OCI-LY3 (cell line): ENCODE measurements around the gene NUDT4.
"Not testable (repeated sequence)": the region's sequence is repeated elsewhere in the genome, so short reads cannot be mapped to it uniquely, and the experiment has no call there.

Experiments
- H2AFZ ChIP-seq: fragments of 200-600, 300-600 bp; shearing (Covaris generic); 2 replicates; pipeline ENCODE4 v1.6.0; 2014; ENCODE audit warnings: antibody characterized with exemption, low read depth, low read length
- H3K27ac ChIP-seq: fragments of 200-600, 300-600 bp; sonication (generic); 2 replicates; pipeline ENCODE4 v1.5.1; 2014; ENCODE audit warnings: mild to moderate bottlenecking, low read length, moderate library complexity, mixed read lengths
- H3K27me3 ChIP-seq: fragments of 200-600, 300-600 bp; sonication (generic); 2 replicates; pipeline ENCODE4 v1.6.1; 2014; ENCODE audit warnings: low read depth, low read length, mixed read lengths
- H3K36me3 ChIP-seq: fragments of 200-600, 300-600 bp; sonication (generic); replicated peaks from 2 replicates; pipeline ENCODE3; 2014; ENCODE audit warnings: low read depth, low read length, mixed read lengths
- H3K4me1 ChIP-seq: fragments of 300-600, 200-600 bp; sonication (generic); 2 replicates; pipeline ENCODE4 v1.6.1; 2014; ENCODE audit warnings: low read length, mixed read lengths
- H3K4me2 ChIP-seq: fragments of 200-600, 300-600 bp; sonication (generic); 2 replicates; pipeline ENCODE4 v1.6.1; 2014; ENCODE audit warnings: low read length, mixed read lengths
- H3K4me3 ChIP-seq: fragments of 300-600, 200-600 bp; sonication (generic); 2 replicates; pipeline ENCODE4 v1.5.1; 2014; ENCODE audit warnings: antibody characterized with exemption, mild to moderate bottlenecking, low read length, moderate library complexity
- H3K79me2 ChIP-seq: fragments of 300-600, 200-600 bp; shearing (Covaris generic); 2 replicates; pipeline ENCODE4 v1.6.1; 2014; ENCODE audit warnings: mild to moderate bottlenecking, low read length, mixed read lengths
- H3K9ac ChIP-seq: fragments of 300-600, 200-600 bp; shearing (Covaris generic); 2 replicates; pipeline ENCODE4 v1.6.0; 2014; ENCODE audit warnings: mild to moderate bottlenecking, low read length, moderate library complexity
- H3K9me3 ChIP-seq: fragments of 200-600, 300-600 bp; shearing (Covaris generic); 2 replicates; pipeline ENCODE4 v1.6.1; 2014; ENCODE audit warnings: low read length, mixed read lengths; ENCODE audit not compliant: insufficient read depth
- H4K20me1 ChIP-seq: fragments of 200-600, 300-600 bp; sonication (generic); 2 replicates; pipeline ENCODE4 v1.6.1; 2016; ENCODE audit warnings: low read length, mixed read lengths; ENCODE audit not compliant: insufficient read depth
- CTCF ChIP-seq: fragments of 200-600, 300-600 bp; sonication (generic); IDR thresholded peaks from 2 replicates; pipeline ENCODE4 v1.5.1; 2014; ENCODE audit warnings: antibody characterized with exemption, low read length, low read depth
- EZH2phosphoT487 ChIP-seq: fragments of 200-600 bp; shearing (Covaris generic); IDR thresholded peaks from 2 replicates; pipeline ENCODE4 v1.6.1; 2018; ENCODE audit warnings: antibody characterized with exemption, mixed run types, low read depth

The NUDT4 gene

DNA sequence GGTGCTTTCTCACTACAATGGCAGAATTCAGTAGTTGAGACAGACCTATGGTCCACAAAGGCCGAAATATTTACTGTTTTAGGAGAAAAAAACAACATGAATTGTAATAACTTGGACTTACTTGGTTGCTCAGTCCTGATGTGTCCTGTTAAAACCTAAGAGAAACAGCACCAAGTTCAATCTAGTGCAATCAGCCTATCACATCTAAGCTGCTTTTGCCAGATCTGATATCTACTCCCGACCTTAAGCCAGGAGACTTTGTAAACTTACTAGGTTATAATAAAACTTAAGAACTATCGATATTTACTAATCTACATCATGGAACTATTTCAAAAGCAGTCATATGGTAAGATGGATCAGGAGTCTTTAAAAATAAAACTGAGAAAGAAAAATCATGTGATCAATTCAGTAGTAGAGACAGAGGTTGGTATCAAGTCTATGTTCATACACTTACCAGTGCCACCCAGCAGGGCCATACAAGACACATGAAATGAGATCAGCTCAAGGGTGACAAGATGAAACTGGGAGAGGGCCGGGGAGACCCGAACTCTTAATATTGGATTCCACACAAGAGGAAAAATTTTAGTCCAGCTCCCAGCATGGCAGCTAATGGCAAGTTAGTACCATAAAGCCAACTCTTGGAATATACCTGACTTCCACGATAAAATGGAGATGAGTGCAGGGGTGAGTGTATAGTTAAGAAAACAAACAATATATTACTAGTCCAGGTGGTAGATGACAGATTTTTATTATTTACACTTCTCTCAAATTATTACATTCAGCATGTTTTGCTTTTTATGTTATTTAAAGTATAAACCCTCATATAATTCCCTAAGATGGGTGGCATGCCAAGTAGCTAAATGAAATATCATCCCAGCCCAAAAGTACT, 27.5 kb downstream of the NUDT4 start:
- Histone ChIP-seq H3K9ac (no peak overlapping the region), H3K27me3 (no peaks in the 10 kb centered on the region), H4K20me1 (0 out of 2 replicates have a peak, but pooled peaks cover 4% of the 10 kb centered on the region), H3K79me2 (no peaks in the 10 kb centered on the region), H3K27ac (no peak overlapping the region), H2AFZ (no peak overlapping the region), H3K4me1 (no peaks in the 10 kb centered on the region), H3K4me2 (no peak overlapping the region), H3K36me3 (peaks cover 19% of the 10 kb centered on the region), H3K4me3 (no peak overlapping the region), H3K9me3 (no peaks in the 10 kb centered on the region)
- TF ChIP-seq EZH2phosphoT487: no peak
- TF ChIP-seq CTCF: no peak

- peaks cover 25% of the 10 kb centered on the region for H3K36me3 ChIP-seq
Measured at GRCh38 chr12:93407054-93407962, 29.6 kb downstream of the NUDT4 start.

GRCh38 chr12:93407963-93408283, 30.2 kb downstream of the NUDT4 start:
- Histone ChIP-seq H3K4me2 (no peak overlapping the region), H2AFZ (no peak overlapping the region), H3K27me3 (no peaks in the 10 kb centered on the region), H3K27ac (no peak overlapping the region), H3K4me3 (no peak overlapping the region), H3K36me3 (peaks cover 25% of the 10 kb centered on the region), H3K4me1 (no peaks in the 10 kb centered on the region), H3K9me3 (no peaks in the 10 kb centered on the region), H3K9ac (no peak overlapping the region), H4K20me1 (0 out of 2 replicates have a peak, but pooled peaks cover 20% of the 10 kb centered on the region), H3K79me2 (peaks cover 22% of the 10 kb centered on the region)
- TF ChIP-seq CTCF (no peak), EZH2phosphoT487 (no peak)

More at GRCh38 chr12:93407054-93407962, 29.6 kb downstream of the NUDT4 start:
- no peak overlapping the region for H3K27ac ChIP-seq
- H3K9me3 ChIP-seq: no peaks in the 10 kb centered on the region
- no peak overlapping the region for H3K4me2 ChIP-seq
- H4K20me1 ChIP-seq: 0 out of 2 replicates have a peak, but pooled peaks cover 18% of the 10 kb centered on the region
- H3K4me1 ChIP-seq: no peaks in the 10 kb centered on the region
- H3K4me3 ChIP-seq: no peak overlapping the region
- no peaks in the 10 kb centered on the region for H3K27me3 ChIP-seq
- H3K79me2 ChIP-seq: peaks cover 16% of the 10 kb centered on the region
- no peak overlapping the region for H3K9ac ChIP-seq
- TF ChIP-seq EZH2phosphoT487 (no peak), CTCF (no peak)
- no peak overlapping the region for H2AFZ ChIP-seq

DNA sequence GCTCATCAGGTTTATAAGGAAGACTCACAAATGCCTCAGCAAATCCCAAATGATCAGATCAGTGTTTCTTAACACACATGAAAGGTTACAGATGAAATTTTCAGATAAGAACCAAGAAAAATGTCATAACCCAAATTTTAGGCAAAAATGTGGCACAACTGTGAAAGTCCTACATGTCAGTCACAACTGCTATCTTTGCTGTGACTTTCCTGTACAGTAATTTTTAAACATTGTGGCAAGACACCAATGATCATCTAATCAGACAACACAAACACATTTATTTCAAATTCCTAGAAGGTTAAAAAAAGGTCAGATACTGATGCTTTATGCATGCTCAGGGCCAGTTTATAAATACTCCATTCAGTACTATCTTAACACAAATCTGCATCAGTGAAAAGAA, 31.1 kb downstream of the NUDT4 start:
- Histone ChIP-seq H3K4me2 (no peak overlapping the region), H3K27me3 (no peaks in the 10 kb centered on the region), H3K9me3 (no peaks in the 10 kb centered on the region), H2AFZ (no peak overlapping the region), H4K20me1 (peaks cover 29% of the 10 kb centered on the region), H3K4me3 (no peak overlapping the region), H3K27ac (no peak overlapping the region), H3K9ac (no peak overlapping the region), H3K79me2 (peaks cover 31% of the 10 kb centered on the region), H3K36me3 (peaks cover 25% of the 10 kb centered on the region), H3K4me1 (no peaks in the 10 kb centered on the region)
- TF ChIP-seq CTCF: no peak
- no peak for TF ChIP-seq EZH2phosphoT487

- not testable (repeated sequence) for H3K9me3 ChIP-seq, H3K4me2 ChIP-seq, H3K9ac ChIP-seq, H3K27me3 ChIP-seq, H3K4me1 ChIP-seq, H2AFZ ChIP-seq, H3K4me3 ChIP-seq, H3K27ac ChIP-seq
- peaks cover 31% of the 10 kb centered on the region for H4K20me1 ChIP-seq
- peaks cover 39% of the 10 kb centered on the region for H3K79me2 ChIP-seq
- H3K36me3 ChIP-seq: peaks cover 23% of the 10 kb centered on the region
Measured at GRCh38 chr12:93409343-93410187, 31.8 kb downstream of the NUDT4 start.
